ENCODE measurements around the gene TEX14.
A peak's percentile ranks its signal among the peaks of the same experiment; 100 is the strongest.

TEX14 gene

GRCh38 chr17:58703137-58703915 is 11.5 kb upstream of the TEX14 start:
- DNase-seq = no peak
- Mint-ChIP-seq H3K36me3 (ENCODE audit: low read depth) (peaks cover 28% of the 10 kb centered on the region), H3K9me3 (peaks cover 12% of the 10 kb centered on the region), H3K4me3 (no peak overlapping the region), H3K27ac (no peak overlapping the region), H3K4me1 (no peaks in the 10 kb centered on the region), H3K27me3 (ENCODE audit: low read depth, poor library complexity) (peaks cover 4% of the 10 kb centered on the region)
- TF ChIP-seq, protein P1, sequence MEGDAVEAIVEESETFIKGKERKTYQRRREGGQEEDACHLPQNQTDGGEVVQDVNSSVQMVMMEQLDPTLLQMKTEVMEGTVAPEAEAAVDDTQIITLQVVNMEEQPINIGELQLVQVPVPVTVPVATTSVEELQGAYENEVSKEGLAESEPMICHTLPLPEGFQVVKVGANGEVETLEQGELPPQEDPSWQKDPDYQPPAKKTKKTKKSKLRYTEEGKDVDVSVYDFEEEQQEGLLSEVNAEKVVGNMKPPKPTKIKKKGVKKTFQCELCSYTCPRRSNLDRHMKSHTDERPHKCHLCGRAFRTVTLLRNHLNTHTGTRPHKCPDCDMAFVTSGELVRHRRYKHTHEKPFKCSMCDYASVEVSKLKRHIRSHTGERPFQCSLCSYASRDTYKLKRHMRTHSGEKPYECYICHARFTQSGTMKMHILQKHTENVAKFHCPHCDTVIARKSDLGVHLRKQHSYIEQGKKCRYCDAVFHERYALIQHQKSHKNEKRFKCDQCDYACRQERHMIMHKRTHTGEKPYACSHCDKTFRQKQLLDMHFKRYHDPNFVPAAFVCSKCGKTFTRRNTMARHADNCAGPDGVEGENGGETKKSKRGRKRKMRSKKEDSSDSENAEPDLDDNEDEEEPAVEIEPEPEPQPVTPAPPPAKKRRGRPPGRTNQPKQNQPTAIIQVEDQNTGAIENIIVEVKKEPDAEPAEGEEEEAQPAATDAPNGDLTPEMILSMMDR (IDR thresholded peaks at IDR 0.05) = no peak

DNA sequence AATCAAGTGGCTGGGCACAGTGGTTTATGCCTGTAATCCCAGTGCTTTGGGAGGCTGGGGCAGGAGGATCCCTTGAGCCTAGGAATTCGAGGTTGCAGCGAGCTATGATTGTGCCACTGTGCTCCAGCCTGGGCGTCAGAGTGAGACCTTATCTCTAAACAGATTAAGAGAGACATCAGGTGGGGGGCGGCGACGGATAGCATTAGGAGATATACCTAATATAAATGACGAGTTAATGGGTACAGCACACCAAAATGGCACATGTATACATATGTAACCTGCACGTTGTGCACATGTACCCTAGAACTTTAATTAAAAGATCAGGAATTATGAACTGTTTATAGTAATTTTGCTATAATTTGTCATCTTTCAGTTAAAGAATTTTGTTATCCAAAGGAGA is 10.9 kb upstream of the TEX14 start:
- H3K9me3 Mint-ChIP-seq = peaks cover 12% of the 10 kb centered on the region
- TF ChIP-seq, protein P1 (IDR thresholded peaks at IDR 0.05) = no peak
- no peak for DNase-seq
- peaks cover 4% of the 10 kb centered on the region for H3K27me3 Mint-ChIP-seq (ENCODE audit: low read depth, poor library complexity)
- no peaks in the 10 kb centered on the region for H3K4me1 Mint-ChIP-seq
- no peak overlapping the region for H3K4me3 Mint-ChIP-seq
- peaks cover 28% of the 10 kb centered on the region for H3K36me3 Mint-ChIP-seq (ENCODE audit: low read depth)
- no peak overlapping the region for H3K27ac Mint-ChIP-seq

GRCh38 chr17:58702045-58702476 is 10.2 kb upstream of the TEX14 start:
- Mint-ChIP-seq H3K9me3 (peaks cover 12% of the 10 kb centered on the region), H3K36me3 (ENCODE audit: low read depth) (peaks cover 34% of the 10 kb centered on the region), H3K27ac (no peak overlapping the region), H3K4me1 (no peaks in the 10 kb centered on the region), H3K27me3 (ENCODE audit: low read depth, poor library complexity) (peaks cover 4% of the 10 kb centered on the region), H3K4me3 (no peak overlapping the region)
- TF ChIP-seq, protein P1 (IDR thresholded peaks at IDR 0.05) = no peak
- DNase-seq = no peak

DNA sequence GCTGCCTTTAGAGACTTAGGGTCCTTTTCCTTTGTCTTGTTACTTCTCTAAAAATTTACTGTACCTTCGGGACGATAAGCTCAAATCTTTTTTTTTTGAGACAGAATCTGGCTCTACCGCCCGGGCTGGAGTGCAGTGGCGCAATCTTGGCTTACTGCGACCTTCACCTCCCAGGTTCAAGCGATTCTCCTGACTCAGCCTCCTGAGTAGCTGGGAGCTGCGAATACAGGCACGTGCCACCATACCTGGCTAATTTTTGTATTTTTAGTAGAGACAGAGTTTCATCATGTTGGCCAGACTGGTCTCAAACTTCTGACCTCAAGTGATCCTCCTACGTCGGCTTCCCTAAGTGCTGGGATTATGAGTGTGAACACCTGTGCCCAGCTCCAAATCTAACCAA is 7.9 kb upstream of the TEX14 start:
- Mint-ChIP-seq H3K27ac (no peak overlapping the region), H3K4me3 (no peak overlapping the region), H3K9me3 (peaks cover 12% of the 10 kb centered on the region), H3K27me3 (ENCODE audit: low read depth, poor library complexity) (peaks cover 4% of the 10 kb centered on the region), H3K4me1 (peaks cover 2% of the 10 kb centered on the region), H3K36me3 (ENCODE audit: low read depth) (peaks cover 42% of the 10 kb centered on the region)
- DNase-seq = no peak
- TF ChIP-seq, protein P1 (IDR thresholded peaks at IDR 0.05) = no peak

- DNase-seq = no peak
- H3K4me3 Mint-ChIP-seq = no peak overlapping the region
- H3K36me3 Mint-ChIP-seq (ENCODE audit: low read depth) = peaks cover 30% of the 10 kb centered on the region
- peaks cover 8% of the 10 kb centered on the region for H3K9me3 Mint-ChIP-seq
- no peak overlapping the region for H3K27ac Mint-ChIP-seq
- peaks cover 33% of the 10 kb centered on the region for H3K4me1 Mint-ChIP-seq
- TF ChIP-seq, protein P1 (IDR thresholded peaks at IDR 0.05) = no peak
- H3K27me3 Mint-ChIP-seq (ENCODE audit: low read depth, poor library complexity) = peaks cover 4% of the 10 kb centered on the region
Observed at GRCh38 chr17:58694826-58695225, 3.0 kb upstream of the TEX14 start.

DNA sequence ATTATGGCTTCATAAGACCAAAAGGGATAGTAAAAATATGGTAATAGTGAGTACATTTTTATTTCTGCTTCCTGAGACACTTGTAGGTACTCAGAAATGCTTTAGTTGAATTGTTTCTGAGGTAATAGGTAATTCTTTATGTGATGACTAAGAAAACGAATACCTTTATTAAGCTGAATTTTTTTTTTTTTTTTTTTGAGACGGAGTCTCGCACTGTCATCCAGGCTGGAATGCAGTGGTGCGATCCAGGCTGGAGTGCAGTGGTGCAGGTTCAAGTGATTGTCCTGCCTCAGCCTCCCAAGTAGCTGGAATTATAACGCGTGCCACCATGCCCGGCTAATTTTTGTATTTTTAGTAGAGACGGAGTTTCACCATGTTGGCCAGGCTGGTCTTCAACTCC is 2.5 kb upstream of the TEX14 start:
- H3K4me3 Mint-ChIP-seq = peak overlapping the region; percentile 86
- H3K9me3 Mint-ChIP-seq = peaks cover 3% of the 10 kb centered on the region
- H3K4me1 Mint-ChIP-seq = peaks cover 33% of the 10 kb centered on the region
- TF ChIP-seq, protein P1 (IDR thresholded peaks at IDR 0.05) = no peak
- H3K27ac Mint-ChIP-seq = no peak overlapping the region
- H3K36me3 Mint-ChIP-seq (ENCODE audit: low read depth) = peaks cover 25% of the 10 kb centered on the region
- no peak for DNase-seq
- peaks cover 2% of the 10 kb centered on the region for H3K27me3 Mint-ChIP-seq (ENCODE audit: low read depth, poor library complexity)

All from nephron progenitor cell (in vitro differentiated cells).